GM12865 (cell line): ENCODE measurements around the gene CUL7.
"Not testable (repeated sequence)": the region's sequence is repeated elsewhere in the genome, so short reads cannot be mapped to it uniquely, and the experiment has no call there.

Experiments
- DNase-seq: peaks from one replicate; pipeline ENCODE4 v3.0.0; 2010; ENCODE audit warnings: low read depth
- H3K4me3 ChIP-seq: 2 replicates; pipeline ENCODE4 v1.5.1; 2011; ENCODE audit warnings: mild to moderate bottlenecking, low read depth, low read length, control low read depth
- CTCF ChIP-seq: IDR thresholded peaks from 2 replicates; pipeline ENCODE4 v1.5.1; 2011; ENCODE audit warnings: low read length, control low read depth, low read depth, inconsistent platforms; ENCODE audit not compliant: insufficient read depth; ENCODE audit errors: missing control alignments

The CUL7 gene

GRCh38 chr6:43089467-43089866 lies 35.8 kb upstream of the CUL7 start:
- TF ChIP-seq CTCF, result no peak
- no peak for DNase-seq
- H3K4me3 ChIP-seq, result no peak overlapping the region

- DNase-seq, result no peak
- TF ChIP-seq CTCF, result no peak
- no peak overlapping the region for H3K4me3 ChIP-seq
These were observed 35.0 kb upstream of the CUL7 start for GRCh38 chr6:43088654-43089056.

- DNase-seq, result peak; percentile 61
- H3K4me3 ChIP-seq, result no peak overlapping the region
- TF ChIP-seq CTCF, result no peak
These were observed 32.5 kb upstream of the CUL7 start for GRCh38 chr6:43086022-43086658.

- DNase-seq, result no peak
- no peak for TF ChIP-seq CTCF
- no peak overlapping the region for H3K4me3 ChIP-seq
These were observed 29.4 kb upstream of the CUL7 start for GRCh38 chr6:43082806-43083655.

GRCh38 chr6:43081922-43082321 lies 28.3 kb upstream of the CUL7 start:
- not testable (repeated sequence) for DNase-seq, H3K4me3 ChIP-seq

- TF ChIP-seq CTCF, result no peak
- H3K4me3 ChIP-seq, result no peak overlapping the region
- no peak for DNase-seq
These were observed 27.4 kb upstream of the CUL7 start for GRCh38 chr6:43081043-43081442.

- H3K4me3 ChIP-seq, result no peak overlapping the region
- no peak for TF ChIP-seq CTCF
- no peak for DNase-seq
These were observed 25.0 kb upstream of the CUL7 start for GRCh38 chr6:43078691-43079090.
